ENCODE data around the gene NDUFS1.
"Not testable (repeated sequence)": the region's sequence is repeated elsewhere in the genome, so short reads cannot be mapped to it uniquely, and the experiment has no call there.

Gene NDUFS1

DNA sequence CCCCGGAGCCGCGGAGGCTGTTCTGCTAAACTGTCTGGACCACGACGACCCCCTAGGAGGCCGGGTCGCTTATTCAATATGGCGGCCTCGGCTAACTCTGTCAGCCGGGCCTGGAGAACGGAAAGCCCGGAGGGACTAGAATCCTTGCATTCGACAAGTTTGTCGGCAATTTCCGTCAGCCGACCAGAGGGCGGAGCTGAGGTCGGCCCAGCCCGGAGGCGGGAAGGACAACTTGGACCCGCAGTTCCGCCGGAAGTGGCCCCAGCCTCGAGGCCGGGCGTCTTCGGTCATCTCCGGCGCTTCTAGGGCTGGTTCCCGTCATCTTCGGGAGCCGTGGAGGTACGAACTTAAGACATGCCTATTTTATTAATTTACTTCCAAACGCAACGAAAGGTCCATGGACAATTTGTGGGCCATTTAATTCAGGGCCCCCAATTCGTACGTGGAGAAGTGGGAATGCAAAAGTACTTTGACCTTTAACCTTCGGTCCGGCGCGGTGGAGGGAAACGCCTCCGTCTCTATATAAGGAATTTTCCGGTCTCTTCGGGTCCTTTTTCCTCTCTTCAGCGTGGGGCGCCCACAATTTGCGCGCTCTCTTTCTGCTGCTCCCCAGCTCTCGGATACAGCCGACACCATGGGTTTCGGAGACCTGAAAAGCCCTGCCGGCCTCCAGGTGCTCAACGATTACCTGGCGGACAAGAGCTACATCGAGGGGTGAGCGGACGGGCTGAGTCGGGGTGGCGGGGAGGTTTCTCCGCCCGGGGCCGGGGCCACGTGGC is at the start of gene NDUFS1, which contains the start of gene EEF1B2:
Gene NDUFS1 (minus strand): TSS at position 99 of the 779 bp plus-strand sequence. CDS start 5,766 bp downstream, outside the sequence.
Gene EEF1B2 (plus strand): TSS at position 550 of the 779 bp plus-strand sequence. CDS start 85 bp downstream, at position 635.
- DNase-seq = peak; percentile 95

DNA sequence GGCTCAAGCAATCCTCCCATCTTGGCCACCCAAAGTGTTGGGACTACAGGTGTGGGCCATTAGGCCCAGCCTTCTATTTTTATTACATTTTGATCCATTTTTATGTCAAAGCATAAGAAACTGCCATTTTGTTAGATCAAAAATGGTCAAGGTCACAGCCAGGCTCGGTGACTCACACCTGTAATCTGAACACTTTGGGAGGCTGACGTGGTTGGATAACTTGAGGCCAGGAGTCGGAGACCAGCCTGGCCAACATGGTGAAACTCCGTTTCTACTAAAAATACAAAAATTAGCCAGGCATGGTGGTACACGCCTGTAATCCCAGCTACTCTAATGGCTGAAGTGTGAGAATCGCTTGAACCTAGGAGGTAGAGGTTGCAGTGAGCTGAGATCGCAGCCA is 49.7 kb upstream of the NDUFS1 start:
- DNase-seq = no peak

DNA sequence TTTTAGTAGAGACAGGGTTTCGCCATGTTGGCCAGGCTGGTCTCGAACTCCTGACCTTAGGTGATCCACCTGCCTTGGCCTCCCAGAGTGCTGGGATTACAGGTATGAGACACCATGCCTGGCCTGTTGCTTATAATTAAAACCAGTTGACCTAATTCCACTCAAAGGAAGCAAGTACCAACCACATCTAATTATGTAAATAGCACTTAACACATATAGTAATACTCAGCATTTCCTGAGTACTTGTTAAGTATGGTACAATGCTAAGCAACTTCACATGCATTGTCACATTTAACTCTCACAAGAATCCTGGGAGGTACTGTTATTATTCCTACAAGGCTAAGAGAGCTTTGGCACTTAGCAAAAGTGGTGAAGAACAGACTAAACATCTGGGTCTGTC is 48.1 kb upstream of the NDUFS1 start:
- not testable (repeated sequence) for DNase-seq

DNA sequence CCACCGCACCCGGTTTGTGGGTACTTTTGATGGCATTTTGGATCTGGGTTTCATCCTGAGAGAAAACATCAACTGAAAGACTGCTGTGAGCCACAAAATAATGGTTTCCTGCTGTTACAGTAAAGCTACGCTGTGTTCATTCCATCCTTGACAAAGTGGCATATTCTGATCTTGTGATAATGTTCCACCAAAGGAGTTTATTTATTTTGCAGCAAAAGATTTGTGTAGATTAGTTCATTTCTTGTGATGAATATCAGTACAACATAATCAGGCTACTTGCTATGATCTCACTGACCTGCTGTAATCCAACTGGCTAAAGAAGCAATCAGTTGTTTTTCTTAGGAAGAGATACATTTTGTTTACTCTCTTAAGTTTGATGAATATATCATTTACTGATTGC is 45.5 kb upstream of the NDUFS1 start:
- no peak for DNase-seq

DNA sequence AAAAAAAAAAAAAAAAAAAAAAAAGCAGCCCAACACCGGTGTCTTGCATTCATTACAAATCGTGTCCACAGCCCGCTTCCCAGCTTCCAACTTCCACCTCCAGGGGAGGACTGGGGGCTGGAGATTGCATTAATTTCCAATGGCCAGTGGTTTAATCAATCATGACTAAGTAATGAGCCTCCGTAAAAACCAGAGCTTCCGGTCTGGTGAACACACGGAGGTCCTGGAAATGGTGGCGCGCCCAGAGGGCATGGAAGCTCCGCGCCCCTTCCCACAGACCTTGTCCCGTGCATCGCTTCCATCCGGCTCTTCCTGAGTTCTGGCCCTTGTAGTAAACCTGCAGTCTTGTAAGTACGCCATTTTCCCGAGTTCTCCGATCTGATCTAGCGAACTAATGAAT is 44.1 kb upstream of the NDUFS1 start:
- no peak for DNase-seq

DNA sequence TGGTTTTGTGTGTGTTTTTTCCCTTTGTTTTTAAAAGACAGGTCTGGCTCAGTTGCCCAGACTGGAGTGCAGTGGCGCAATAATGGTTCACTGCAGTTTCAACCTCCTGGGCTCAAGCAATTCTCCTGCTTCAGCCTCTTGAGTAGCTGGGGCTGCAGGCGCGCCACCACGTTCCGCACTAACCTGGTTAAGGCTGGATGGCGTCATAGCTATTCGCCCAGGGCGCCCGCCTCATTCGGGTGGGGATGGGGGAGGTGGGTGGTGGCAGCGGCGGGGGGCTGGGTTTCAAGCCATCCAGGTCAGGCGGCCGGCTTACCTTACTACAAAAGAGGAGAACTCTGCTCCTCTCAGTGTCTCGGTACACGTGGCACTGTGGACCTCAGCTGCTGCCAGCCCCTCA is 43.2 kb upstream of the NDUFS1 start:
- DNase-seq = no peak

DNA sequence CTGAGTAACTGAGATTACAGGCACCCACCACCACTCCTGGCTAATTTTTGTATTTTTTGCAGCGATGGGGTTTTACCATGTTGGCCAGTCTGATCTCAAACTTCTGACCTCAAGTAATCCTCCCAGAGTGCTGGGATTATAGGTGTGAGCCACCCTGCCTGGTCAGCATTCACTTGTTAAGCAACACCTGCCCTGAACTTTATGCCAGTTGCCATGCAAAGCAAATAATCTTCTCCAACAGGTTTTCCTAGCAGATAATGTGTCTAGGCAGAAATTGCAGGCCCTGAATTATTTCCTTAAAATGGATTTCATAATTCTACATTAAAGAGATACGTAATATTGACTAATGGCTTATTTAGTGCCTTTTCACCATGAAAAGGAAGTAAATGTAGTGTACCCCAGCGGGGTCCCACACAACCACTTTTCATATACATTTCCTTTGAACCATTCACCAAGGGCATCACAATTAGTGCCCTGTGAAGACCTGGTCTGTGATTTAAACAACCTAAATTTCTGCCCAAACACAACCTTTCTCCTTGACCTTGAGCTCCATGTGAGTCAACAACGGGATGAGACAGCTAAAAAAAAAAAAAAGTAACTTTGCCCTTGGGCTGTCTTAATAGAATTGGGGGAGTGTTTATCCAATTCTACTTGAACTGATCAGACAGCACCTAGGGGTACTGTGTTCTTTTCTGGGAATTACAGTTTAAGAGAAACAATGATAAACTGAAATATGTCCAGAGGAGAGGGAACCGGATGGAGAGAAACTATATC is 42.0 kb upstream of the NDUFS1 start:
- DNase-seq = no peak

DNA sequence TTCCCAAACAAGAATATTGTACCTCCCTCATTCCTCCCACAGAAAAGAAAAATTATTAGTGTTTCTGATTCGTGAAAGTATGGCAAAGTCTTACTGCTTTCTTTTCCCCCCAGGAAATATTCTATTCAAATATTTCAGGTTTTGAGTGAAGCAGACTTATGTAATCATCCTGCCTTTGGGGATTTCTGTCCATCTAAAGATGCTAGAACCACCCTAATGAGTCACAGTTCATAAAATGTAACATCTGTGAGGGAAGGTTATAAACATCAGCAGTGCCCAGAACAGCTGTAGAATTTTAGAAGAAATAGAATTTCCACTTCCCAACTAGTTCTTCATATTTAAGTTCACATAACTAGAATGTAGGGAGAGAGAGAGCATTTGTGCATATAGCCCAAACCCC is 39.4 kb upstream of the NDUFS1 start:
- DNase-seq = no peak

DNA sequence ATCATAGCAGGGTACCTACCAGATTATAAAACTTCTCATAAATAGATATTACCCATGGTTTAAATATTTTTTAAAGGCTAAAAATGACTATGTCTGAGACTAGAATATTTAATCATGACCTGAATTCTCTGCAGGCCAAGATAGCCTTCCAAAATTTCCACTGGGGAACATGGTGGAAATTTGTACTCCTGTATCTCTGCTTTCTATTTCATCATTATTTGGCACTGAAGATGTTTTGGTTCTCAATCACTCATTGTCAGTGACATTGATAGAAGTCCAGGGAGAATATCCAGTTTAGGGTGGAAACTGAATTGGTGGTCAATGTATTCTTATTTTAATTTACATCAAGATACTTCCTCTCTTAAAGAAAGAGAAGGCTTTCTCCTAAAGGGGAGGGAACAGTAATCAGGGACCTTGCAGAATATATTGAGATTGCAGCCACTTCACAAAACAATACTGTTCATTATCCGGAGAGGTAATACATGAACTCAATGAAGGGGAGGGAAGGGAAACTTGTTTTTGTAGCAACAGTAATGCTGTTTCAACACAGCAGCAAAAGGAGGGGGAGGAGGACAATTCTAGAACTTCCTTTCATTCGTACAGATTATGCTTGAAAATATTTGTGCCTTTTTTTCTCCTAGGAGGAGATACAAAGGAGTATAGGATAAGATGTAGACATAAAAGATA is 34.6 kb upstream of the NDUFS1 start:
- no peak for DNase-seq

DNA sequence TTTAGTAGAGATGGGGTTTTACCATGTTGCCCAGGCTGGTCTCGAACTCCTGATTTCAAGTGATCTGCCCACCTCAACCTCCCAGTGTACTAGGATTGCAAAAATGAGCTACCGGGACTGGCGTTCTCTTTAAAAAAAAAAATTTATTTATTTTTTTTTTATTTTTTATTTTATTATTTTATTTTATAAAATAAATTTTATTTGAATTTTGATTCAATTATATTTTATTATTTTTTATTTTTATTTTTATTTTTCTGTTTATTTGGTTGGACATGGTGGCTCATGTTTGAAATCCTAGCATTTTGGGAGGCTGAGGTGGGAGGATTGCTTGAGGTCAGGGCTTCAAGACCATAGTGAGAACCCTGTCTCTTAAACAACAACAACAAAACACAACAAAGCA is 32.9 kb upstream of the NDUFS1 start:
- DNase-seq = no peak

DNA sequence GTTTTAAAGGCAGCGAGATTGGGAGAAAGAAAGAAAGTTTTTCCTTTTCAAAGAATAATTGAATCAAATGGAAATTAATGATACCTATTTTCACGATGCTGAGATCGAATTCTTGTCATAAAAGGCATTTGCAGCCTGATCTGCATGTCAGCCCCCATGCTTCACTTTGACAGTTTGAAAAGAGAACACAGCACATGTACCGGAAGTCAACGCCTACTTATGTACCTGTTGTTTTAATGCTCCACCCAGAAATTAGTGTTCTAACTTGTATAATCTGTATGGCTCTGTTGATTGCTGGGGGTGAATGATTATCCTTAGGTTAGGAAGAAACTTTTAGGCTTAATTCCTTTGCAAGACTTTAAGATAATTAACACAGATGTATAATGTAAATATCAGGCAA is 31.4 kb upstream of the NDUFS1 start:
- DNase-seq = no peak

DNA sequence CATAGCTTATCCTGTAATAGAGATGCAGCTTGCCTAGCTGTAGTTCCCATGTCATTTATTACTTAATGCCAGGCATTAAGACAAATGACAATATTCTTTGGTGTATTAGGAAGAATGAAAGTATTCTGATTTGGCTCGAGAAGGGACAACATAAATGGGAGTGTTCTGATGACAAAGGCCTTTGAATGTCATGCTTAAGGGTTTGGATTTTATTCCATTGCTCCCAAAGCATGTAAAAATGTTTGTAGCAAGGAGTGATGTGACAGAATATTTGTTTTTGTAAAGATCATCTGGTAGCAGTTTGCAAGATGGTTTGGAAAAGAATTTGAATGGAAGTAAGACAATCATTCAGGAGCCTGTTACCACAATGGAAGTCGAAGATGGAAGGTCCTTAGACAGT is 30.9 kb upstream of the NDUFS1 start:
- DNase-seq = no peak

DNA sequence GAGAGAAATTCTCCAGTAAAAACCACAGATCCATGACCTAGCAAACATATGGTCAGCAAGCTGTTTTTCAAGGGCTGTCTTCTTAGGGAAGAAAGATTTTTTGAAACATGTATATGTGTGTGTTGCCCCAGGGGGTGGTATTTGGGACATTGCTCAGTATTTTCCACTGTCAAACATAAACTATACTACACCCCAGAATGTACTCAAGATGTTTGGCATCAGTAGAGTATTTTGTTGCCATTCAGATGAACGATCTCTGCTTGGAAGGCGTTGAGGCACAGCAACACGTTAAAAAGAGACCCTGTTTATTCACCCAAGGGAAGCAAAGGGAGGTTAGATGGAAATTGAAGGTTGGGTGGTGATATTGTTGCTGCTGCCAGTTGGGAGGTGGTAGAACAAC is 30.4 kb upstream of the NDUFS1 start:
- no peak for DNase-seq

DNA sequence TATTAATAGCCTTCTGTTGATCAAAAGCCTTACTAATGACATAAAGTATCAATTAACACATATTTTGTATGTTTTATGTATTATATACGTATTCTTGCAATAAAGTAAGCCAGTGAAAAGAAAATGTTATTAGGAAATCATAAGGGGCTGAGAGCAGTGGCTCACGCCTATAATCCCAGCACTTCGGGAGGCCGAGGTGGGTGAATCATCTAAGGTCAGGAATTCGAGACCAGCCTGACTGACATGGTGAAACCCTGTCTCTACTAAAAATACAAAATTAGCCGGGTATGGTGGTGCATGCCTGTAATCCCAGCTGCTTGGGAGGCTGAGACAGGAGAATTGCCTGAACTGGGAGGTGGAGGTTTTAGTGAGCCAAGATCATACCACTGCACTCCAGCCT is 22.3 kb upstream of the NDUFS1 start:
- DNase-seq = not testable (repeated sequence)

DNA sequence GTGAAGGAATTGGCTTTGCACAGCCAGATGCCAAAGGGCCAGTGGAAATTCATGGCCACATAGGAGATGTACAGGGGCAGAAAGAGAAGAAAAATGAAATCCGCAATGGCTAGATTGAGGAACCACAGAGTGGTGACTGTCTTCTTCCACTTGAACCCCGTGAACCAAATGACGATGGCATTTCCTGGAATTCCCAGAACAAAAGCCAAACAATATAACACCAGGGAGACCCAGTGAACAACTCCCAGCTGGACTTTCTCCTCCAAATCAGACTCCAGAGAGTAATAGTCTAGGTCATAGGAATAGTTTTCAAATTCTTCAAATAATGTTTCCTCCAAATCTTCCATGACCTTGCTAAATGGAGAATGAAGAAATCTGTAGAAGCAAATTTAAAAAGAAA is 17.7 kb upstream of the NDUFS1 start:
- DNase-seq = no peak

DNA sequence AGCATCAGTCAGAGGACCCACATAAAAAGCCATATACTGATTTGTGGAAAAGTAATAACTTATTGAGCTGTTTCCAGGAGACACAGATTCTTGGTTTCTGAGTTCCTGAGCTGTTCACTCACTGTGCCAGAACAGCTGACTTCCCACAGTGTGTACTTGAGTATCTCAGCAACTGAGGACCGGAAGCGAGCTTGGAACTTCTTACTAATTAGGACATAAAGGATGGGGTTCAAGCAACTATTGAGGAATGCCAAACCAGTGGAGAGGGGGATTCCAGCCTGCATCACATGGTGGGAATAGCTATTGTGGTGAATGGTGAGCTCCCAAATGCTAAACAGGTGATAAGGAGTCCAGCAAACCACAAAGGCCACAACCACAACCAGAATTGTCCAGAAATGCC is 16.9 kb upstream of the NDUFS1 start:
- no peak for DNase-seq

DNA sequence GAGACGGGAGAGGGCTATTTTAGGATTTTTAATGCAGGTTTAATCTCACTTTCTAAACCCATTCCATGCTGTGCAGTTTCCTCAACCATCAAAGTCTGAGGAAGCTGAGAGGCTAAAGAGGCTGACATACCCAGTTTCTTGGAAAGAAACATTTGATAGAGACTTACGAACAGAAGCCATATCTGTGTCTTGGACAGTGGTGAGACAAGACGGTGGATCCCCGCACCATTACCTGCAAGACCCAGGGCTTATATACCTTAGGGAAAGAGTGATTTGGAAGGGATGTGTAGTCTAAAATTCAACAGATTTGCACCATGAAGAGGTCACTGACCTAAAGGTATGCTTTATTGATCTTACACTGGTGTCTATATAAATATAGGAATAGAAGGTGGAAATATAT is 13.9 kb upstream of the NDUFS1 start:
- no peak for DNase-seq

DNA sequence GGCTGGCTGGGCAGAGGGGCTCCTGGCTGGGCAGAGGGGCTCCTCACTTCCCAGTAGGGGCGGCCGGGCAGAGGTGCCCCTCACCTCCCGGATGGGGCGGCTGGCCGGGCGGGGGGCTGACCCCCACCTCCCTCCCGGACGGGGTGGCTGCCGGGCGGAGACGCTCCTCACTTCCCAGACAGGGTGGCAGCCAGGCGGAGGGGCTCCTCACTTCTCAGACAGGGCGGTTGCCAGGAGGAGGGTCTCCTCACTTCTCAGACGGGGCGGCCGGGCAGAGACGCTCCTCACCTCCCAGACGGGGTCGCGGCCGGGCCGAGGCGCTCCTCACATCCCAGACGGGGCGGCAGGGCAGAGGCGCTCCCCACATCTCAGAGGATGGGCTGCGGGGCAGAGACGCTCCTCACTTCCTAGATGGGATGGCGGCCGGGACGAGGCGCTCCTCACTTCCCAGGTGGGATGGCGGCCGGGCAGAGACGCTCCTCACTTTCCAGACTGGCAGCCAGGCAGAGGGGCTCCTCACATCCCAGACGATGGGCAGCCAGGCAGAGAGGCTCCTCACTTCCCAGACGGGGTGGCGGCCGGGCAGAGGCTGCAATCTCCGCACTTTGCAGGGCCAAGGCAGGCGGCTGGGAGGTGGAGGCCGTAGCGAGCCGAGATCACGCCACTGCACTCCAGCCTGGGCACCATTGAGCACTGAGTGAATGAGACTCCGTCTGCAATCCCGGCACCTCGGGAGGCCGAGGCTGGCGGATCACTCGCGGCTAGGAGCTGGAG is 12.6 kb upstream of the NDUFS1 start:
- not testable (repeated sequence) for DNase-seq

DNA sequence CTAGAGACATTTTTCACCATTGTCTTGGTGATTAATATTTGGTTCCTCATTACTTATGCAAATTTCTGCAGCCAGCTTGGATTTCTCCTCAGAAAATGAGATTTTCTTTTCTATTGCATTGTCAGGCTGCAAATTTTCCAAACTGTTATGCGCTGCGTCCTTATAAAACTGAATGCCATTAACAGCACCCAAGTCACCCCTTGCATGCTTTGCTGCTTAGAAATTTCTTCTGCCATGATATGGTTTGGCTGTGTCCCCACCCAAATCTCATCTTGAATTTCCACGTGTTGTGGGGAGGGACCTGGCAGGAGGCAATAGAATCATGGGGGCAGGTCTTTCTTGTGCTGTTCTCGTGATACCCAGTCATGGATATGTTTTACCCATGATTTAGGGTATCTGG is 9.0 kb upstream of the NDUFS1 start:
- DNase-seq = not testable (repeated sequence)

DNA sequence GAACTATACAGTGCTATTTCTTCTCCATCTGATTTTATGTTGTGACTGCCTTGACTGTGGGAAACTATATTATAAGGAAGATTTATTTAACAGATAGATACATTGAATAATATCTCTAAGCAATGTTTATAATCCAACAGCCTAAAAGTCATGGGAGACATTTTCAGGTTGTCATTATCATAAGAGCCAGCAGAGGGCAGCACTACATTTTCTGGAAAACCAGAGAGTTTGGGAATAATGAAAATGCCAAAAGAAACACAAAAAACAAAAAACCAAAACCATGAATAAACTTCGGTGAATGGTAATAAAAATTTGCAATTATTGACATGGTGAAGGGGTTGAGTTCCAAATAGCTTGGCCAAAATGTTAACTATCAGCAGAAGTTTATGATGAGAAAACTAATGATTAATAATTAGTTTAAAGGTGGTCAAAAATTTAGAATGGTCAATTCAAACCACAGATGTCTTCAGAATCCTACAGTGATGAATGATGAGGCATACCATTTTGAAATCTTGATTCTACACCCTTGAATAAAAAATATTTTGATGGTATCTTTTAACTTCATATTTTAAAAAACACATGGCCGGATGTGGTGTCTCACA is 5.1 kb upstream of the NDUFS1 start:
- no peak for DNase-seq

DNA sequence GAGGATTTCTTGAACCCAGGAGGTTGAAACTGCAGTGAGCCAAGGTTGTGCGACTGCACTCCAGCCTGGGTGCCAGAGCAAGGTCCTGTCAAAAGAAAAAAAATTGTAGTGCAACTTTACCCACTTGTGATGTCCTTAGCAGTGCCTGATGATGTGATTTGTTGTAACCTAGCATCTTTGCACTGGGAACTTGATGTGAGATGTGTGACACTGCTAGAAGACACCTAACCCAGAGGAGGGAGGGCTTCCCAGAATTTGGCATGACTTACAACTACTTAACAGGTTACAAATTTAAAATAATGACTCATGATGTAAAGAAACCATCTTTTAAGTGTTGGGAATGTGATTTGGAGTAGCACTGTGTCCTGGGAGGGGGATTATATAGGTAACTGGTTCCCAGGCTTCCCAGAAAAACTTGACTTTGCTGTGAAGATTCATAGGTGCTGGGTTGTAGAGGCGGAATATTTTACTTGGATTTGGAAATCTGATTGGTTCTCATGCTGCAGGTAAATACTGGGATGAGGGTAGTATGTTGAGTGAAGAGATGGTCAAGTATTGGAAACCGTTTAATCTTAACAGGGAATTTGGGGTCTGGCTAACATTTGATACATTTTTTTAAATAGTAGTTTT is 4.1 kb upstream of the NDUFS1 start:
- DNase-seq = no peak

DNA sequence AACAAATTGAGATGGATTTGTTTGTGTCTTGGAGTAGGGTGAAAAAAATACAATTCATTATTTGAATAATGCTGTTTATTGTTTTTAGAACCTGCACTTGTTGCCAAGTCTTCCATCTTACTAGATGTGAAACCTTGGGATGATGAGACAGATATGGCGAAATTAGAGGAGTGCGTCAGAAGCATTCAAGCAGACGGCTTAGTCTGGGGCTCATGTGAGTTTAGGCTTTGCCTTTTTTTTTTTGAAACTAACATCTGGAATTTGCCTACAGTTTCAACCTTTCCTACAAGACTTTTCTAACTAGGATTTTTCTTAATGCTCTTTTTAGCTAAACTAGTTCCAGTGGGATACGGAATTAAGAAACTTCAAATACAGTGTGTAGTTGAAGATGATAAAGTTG is 3.2 kb upstream of the NDUFS1 start:
- DNase-seq = not testable (repeated sequence)

Measured in NCI-H1092 (cell line).